22Rv1 (cell line): ENCODE measurements around the gene ZNF385B.

Experiments used
- ZFX ChIP-seq: fragments of 450-650 bp; IDR thresholded peaks from 2 replicates; pipeline ENCODE4 v1.6.1; 2017; ENCODE audit warnings: antibody characterized with exemption, borderline replicate concordance
- TF ChIP-seq, protein P1 (sequence below): fragments of 450-650 bp; IDR thresholded peaks from 2 replicates; pipeline ENCODE4 v1.5.1; 2017; ENCODE audit warnings: mild to moderate bottlenecking

DNA sequence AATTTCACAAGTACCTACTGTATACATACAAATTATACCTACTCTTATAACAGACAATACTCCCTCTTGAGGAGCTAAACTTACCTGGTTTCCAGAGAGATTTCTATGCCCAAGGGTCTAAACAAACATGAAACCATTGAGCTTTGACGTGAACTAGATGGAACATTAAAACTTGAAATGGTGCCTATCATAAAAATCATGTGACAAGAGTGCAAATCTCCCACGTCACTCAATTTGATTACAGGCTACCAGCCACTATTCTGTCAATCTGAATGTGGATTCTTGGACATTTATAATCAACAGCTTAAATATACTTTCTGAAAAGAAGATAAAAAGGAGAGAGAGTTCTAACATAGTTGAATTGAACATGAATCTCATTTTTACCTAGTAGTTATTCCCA lies 299.7 kb downstream of the ZNF385B start:
- TF ChIP-seq, protein P1, sequence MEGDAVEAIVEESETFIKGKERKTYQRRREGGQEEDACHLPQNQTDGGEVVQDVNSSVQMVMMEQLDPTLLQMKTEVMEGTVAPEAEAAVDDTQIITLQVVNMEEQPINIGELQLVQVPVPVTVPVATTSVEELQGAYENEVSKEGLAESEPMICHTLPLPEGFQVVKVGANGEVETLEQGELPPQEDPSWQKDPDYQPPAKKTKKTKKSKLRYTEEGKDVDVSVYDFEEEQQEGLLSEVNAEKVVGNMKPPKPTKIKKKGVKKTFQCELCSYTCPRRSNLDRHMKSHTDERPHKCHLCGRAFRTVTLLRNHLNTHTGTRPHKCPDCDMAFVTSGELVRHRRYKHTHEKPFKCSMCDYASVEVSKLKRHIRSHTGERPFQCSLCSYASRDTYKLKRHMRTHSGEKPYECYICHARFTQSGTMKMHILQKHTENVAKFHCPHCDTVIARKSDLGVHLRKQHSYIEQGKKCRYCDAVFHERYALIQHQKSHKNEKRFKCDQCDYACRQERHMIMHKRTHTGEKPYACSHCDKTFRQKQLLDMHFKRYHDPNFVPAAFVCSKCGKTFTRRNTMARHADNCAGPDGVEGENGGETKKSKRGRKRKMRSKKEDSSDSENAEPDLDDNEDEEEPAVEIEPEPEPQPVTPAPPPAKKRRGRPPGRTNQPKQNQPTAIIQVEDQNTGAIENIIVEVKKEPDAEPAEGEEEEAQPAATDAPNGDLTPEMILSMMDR: no peak
- no peak for TF ChIP-seq ZFX
